Lower leg skin (tissue), 3 donors: ENCODE measurements around the gene MYPOP.

Experiments used
- POLR2A ChIP-seq, 2 donors: fragments of 450-650 bp; IDR thresholded peaks; one replicate each; pipeline ENCODE4 v1.6.1; 2016 to 2017; ENCODE audit warnings: antibody characterized with exemption in 2 of 2, mild to moderate bottlenecking in 1 of 2, moderate library complexity in 1 of 2
- TF ChIP-seq, protein P1 (sequence below), 3 donors: fragments of 450-650 bp; IDR thresholded peaks; one replicate each; pipeline ENCODE4 v1.5.1; 2016; ENCODE audit warnings: antibody characterized with exemption in 3 of 3, mild to moderate bottlenecking in 3 of 3, moderate library complexity in 2 of 3

- TF ChIP-seq, protein P1, sequence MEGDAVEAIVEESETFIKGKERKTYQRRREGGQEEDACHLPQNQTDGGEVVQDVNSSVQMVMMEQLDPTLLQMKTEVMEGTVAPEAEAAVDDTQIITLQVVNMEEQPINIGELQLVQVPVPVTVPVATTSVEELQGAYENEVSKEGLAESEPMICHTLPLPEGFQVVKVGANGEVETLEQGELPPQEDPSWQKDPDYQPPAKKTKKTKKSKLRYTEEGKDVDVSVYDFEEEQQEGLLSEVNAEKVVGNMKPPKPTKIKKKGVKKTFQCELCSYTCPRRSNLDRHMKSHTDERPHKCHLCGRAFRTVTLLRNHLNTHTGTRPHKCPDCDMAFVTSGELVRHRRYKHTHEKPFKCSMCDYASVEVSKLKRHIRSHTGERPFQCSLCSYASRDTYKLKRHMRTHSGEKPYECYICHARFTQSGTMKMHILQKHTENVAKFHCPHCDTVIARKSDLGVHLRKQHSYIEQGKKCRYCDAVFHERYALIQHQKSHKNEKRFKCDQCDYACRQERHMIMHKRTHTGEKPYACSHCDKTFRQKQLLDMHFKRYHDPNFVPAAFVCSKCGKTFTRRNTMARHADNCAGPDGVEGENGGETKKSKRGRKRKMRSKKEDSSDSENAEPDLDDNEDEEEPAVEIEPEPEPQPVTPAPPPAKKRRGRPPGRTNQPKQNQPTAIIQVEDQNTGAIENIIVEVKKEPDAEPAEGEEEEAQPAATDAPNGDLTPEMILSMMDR (IDR thresholded peaks at IDR 0.05) = no peak
- no peak for TF ChIP-seq POLR2A (IDR thresholded peaks at IDR 0.05)
Measured at GRCh38 chr19:45929247-45929646, 26.8 kb upstream of the MYPOP start.
